A204.1 (cell line): Measurements from ENCODE around the gene SPNS1.
"Not testable (repeated sequence)": the region's sequence is repeated elsewhere in the genome, so short reads cannot be mapped to it uniquely, and the experiment has no call there.

Experiments used
- FAIRE-seq: peaks from 2 replicates; lab custom pipeline; 2012; peaks lifted over from hg19 to GRCh38; lab: Jason Lieb, UNC

Gene SPNS1

GRCh38 chr16:28990375-28991040 lies 15.9 kb downstream of the SPNS1 start:
- FAIRE-seq: no peak

- FAIRE-seq: no peak
Observed at GRCh38 chr16:28991687-28992086, 17.1 kb downstream of the SPNS1 start.

- no peak for FAIRE-seq
Observed at GRCh38 chr16:28992496-28992895, 17.9 kb downstream of the SPNS1 start.

GRCh38 chr16:28998837-28999236 lies 24.3 kb downstream of the SPNS1 start:
- no peak for FAIRE-seq

- FAIRE-seq: no peak
Observed at GRCh38 chr16:28999577-28999976, 25.0 kb downstream of the SPNS1 start.

DNA sequence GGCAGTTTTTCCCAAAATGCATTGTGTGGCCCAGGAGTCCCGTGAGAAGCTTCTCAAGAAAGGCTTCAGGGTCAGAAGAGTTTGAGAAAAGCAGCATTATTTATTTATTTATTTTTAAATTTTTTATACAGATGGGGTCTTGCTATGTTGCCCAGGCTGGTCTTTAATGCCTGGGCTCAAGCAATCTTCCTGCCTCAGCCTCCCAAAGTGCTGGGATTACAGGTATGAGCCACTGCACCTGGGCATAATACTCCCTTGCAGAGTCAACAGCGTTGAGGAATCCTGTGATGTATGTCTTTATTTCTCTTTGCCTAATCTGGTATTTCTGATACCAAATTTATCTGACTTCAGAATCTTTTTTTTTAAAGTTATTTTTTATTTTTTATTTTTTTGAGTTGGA lies 25.4 kb downstream of the SPNS1 start:
- FAIRE-seq: no peak

DNA sequence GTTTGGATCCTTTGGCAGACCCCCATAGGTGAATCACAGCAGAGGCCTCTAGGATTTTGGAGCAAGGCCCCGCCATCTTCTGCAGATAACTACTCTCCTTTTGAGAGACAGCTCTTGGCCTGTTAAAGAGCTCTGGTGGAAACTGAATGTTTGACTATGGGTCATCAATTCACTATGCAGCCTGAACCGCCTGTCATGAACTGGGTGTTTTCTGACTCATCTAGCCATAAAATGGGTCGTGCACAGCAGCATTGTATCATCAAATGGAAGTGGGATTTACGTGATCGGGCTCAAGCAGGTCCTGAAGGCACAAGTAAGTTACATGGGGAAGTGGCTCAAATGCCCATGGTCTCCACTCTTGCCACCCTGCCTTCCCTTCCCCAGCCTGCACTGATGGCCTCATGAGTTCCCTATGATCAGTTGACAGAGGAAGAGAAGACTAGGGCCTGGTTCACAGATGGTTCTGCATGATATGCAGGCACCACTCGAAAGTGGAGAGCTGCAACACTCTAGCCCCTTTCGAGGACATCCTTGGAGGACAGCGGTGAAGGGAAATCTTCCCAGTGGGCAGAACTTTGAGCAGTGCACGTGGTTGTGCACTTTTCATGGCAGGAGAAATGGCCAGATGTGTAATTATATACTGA lies 30.0 kb downstream of the SPNS1 start:
- FAIRE-seq: not testable (repeated sequence)

GRCh38 chr16:29007730-29008593 lies 33.4 kb downstream of the SPNS1 start:
- FAIRE-seq: no peak

DNA sequence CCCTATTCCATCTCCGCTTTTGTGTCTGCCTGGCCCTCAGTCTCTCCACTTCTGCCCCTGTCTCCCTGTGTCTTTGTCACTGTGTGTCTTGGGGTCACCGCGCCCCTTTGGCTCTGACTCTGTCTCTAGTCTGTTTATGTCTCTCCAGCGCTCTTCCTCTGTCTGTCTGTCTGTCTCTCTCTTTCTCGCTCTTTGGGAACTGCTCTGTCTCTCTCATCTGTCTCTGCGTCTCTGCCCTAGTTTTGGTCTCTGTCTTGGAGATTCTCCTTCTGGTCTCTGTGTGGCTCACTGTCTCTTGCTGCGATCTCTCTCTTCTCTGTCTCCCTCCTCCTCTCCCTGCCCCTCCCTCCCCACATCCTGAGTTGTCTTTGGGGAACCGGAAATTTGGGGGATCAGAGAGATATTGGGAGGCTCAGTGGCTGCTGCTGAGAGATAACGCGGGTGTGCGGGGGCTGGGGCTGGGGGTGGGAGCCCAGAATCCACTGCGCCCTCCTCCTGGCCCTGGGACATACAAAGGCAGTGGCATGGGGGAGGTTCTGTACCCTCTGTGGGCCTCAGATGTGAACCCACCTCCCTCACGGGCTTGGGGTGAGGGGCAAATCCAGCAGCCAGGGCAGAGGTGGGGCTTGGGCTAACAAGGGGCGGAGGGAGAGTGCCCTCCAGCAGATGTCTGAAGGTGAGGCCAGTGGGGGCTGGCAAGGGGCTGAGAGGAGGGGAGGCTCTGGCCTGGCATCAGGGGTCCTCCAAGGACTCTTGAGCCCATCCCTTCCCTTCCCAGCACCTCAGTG lies 34.7 kb downstream of the SPNS1 start:
- FAIRE-seq: no peak

- no peak for FAIRE-seq
Observed at GRCh38 chr16:29009838-29010166, 35.2 kb downstream of the SPNS1 start.

DNA sequence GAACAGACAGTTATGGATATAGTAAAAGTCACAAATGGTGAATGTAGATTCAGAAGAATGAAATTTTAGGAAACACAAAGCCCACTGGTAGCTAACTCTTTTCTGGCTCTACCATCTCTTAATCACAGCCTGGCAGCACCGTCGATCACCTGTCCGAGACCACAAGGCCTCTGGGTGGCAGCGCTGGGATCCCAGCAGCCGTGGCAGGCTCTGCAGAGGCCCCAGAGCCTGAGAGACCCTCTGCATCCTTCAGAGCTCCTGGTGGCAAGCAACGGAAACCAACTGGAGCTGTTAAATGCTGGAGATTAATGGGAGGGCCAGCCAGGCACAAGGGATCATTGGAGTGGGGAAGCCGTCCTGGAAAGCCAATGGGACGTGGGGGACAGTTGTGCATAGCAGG lies 36.5 kb downstream of the SPNS1 start:
- FAIRE-seq: no peak

- no peak for FAIRE-seq
Observed at GRCh38 chr16:29011851-29012250, 37.3 kb downstream of the SPNS1 start.

- FAIRE-seq: no peak
Observed at GRCh38 chr16:29012913-29013553, 38.5 kb downstream of the SPNS1 start.

- no peak for FAIRE-seq
Observed at GRCh38 chr16:29014561-29015069, 40.0 kb downstream of the SPNS1 start.

DNA sequence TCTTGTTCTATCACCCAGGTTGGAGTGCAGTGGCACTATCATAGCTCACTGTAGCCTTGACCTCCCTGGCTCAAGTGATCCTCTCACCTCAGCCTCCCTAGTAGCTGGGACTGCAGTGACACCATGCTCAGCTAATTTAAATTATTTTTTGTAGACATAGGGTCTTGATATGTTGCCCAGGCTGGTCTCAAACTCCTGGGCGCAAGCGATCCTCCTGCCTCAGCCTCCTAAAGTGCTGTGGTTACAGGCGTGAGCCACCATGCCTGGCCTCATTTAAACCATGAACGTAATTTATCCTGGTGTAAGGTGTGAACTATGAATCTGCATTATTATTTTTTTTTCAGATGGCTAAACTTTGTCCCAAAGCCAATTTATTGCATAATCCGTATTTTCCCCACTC lies 47.6 kb downstream of the SPNS1 start:
- FAIRE-seq: no peak

- FAIRE-seq: no peak
Observed at GRCh38 chr16:29023279-29024277, 49.0 kb downstream of the SPNS1 start.

DNA sequence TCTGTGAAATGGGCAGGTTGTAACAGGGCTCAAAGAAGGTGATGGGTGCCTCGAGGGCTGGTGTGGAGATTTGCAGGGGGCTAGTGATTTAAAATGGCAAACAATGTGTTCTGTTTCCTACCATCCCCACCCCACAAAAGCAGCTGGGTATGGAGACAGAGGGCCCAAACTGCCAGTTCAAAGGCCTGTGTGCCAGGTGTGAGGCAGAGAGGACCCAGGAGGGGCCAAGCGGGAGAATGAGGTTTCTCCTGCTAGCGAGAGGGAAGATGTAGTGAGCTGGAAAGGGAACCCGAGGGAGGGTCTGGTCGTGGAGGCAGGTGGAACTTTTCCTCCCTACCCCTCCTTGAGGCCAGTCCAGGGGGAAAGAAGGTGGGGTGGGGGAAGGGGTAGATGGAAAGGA lies 49.7 kb downstream of the SPNS1 start:
- no peak for FAIRE-seq

DNA sequence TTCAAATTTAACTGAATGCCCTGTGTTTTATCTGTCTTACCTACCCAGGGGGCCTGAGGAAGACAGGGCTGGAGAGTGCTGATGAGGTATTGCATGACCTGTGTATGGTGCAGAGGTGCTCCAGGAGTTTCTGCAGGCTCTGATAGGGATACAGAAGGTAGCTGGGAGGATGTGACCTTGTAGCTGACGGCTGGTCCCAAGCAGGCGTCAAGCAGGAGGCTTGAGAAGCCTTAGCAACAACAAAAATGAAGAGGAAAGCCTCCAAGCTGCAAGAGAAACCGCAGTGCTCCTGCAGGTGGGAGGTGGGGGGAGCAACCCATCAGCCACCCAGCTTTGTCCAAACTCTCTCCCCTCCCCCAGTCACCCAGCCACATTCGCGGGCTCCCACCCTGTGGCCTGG lies 50.6 kb downstream of the SPNS1 start:
- FAIRE-seq: no peak

- no peak for FAIRE-seq
Observed at GRCh38 chr16:29025735-29026134, 51.2 kb downstream of the SPNS1 start.

DNA sequence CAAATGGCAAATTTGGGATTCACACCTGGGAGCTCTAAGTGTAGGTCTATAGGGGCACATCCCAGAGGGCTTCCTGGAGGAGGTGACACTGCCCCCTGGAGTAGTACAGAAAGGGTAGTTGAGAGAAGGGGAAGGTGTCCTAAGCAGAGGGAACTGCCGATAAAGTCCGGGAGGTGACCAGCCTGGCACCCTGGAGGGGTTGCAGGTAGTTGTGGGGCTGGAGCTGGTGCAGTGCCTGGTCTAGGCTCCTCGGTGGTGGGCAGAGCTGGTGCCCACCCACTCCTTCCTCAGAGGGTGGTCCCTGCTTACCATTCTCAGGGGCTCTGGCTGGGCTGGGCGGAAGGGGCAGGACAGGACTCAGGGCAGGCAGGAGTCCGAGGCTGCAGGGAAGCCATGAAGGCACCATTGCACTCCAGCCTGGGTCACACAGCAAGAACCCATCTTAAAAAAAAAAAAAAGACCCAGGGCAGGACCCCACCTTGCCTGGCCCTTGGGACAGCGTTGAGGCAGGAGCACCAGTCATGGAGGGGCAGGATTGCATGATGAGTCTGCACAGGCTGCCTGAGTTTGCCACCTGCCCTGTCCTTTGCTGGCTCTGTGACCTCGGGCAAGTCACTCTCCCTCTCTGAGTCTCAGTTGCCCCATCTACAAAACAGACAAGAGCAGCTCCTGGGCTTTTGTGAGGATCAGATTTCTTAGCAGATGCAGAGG lies 54.0 kb downstream of the SPNS1 start:
- FAIRE-seq: no peak
